Activated T-cell treated with anti-CD3 and anti-CD28 coated beads, Interleukin-2, amount 50 U/mL, for 4 hours (primary cell): Measurements from ENCODE around the gene TMEM42. TPM values are rescaled to one million over a fixed set of nuclear protein-coding genes. Genes with fewer than 3 reads are reported as not detected.
"Not testable (repeated sequence)": the region's sequence is repeated elsewhere in the genome, so short reads cannot be mapped to it uniquely, and the experiment has no call there.

Source experiments
- ATAC-seq, 2 donors: fragments of 200-7000 bp; cut with Tn5 transposase; one replicate each; pipeline ENCODE4 v1.10.0; 2021
- DNase-seq: peaks from one replicate; pipeline ENCODE4 v3.0.0-alpha.2; 2020
- H3K27me3 Mint-ChIP-seq: one replicate; pipeline ENCODE4 v1.8.0; 2021; ENCODE audit warnings: low read depth, mixed read lengths
- H3K36me3 Mint-ChIP-seq: one replicate; pipeline ENCODE4 v1.8.0; 2022; ENCODE audit warnings: mixed read lengths; ENCODE audit not compliant: insufficient read depth
- H3K4me1 Mint-ChIP-seq: one replicate; pipeline ENCODE4 v1.8.0; 2021; ENCODE audit warnings: low read depth, mixed read lengths
- H3K4me3 Mint-ChIP-seq: one replicate; pipeline ENCODE4 v1.8.0; 2021; ENCODE audit warnings: mild to moderate bottlenecking, moderate library complexity, mixed read lengths
- H3K9me3 Mint-ChIP-seq: one replicate; pipeline ENCODE4 v1.8.0; 2021; ENCODE audit warnings: mixed read lengths
- total RNA-seq, 3 donors: library from RNA; stranded (reverse); gene quantifications; one replicate each; pipeline ENCODE4 v1.2.1, GENCODE V29; 2021

The TMEM42 gene
- total RNA-seq, 3 donors from 2014 or later: 4.9 to 6.1 (median 5.5) TPM

- H3K27me3 Mint-ChIP-seq, H3K4me3 Mint-ChIP-seq, DNase-seq, H3K4me1 Mint-ChIP-seq, H3K36me3 Mint-ChIP-seq, H3K9me3 Mint-ChIP-seq, ATAC-seq: not testable (repeated sequence)
These were observed 5.0 kb upstream of the TMEM42 start for GRCh38 chr3:44856663-44857062.

- H3K9me3 Mint-ChIP-seq: no peaks in the 10 kb centered on the region
- peaks cover 30% of the 10 kb centered on the region for H3K4me1 Mint-ChIP-seq
- no peak for DNase-seq
- no peaks in the 10 kb centered on the region for H3K36me3 Mint-ChIP-seq
- ATAC-seq: no peak
- no peak overlapping the region for H3K4me3 Mint-ChIP-seq
- H3K27me3 Mint-ChIP-seq: no peaks in the 10 kb centered on the region
These were observed 1.6 kb upstream of the TMEM42 start for GRCh38 chr3:44860117-44860516.

- no peaks in the 10 kb centered on the region for H3K27me3 Mint-ChIP-seq
- peak overlapping the region; percentile 83 for H3K4me3 Mint-ChIP-seq
- peak in 1 of 2 donors; percentile 29 for ATAC-seq
- H3K36me3 Mint-ChIP-seq: peaks cover 5% of the 10 kb centered on the region
- DNase-seq: no peak
- no peaks in the 10 kb centered on the region for H3K9me3 Mint-ChIP-seq
- H3K4me1 Mint-ChIP-seq: peaks cover 49% of the 10 kb centered on the region
These were observed 520 bp downstream of the TMEM42 start for GRCh38 chr3:44862226-44862637.

GRCh38 chr3:44865272-44866035, 3.7 kb downstream of the TMEM42 start:
- DNase-seq: no peak
- Mint-ChIP-seq H3K36me3 (peaks cover 10% of the 10 kb centered on the region), H3K9me3 (peaks cover 9% of the 10 kb centered on the region), H3K4me3 (no peak overlapping the region), H3K27me3 (no peaks in the 10 kb centered on the region), H3K4me1 (peaks cover 50% of the 10 kb centered on the region)
- ATAC-seq: no peak

- no peaks in the 10 kb centered on the region for H3K27me3 Mint-ChIP-seq
- H3K9me3 Mint-ChIP-seq: peaks cover 9% of the 10 kb centered on the region
- H3K36me3 Mint-ChIP-seq: peaks cover 10% of the 10 kb centered on the region
- ATAC-seq: no peak
- no peak for DNase-seq
- no peak overlapping the region for H3K4me3 Mint-ChIP-seq
- H3K4me1 Mint-ChIP-seq: peaks cover 42% of the 10 kb centered on the region
These were observed 5.9 kb downstream of the TMEM42 start for GRCh38 chr3:44867421-44868111.

- no peak for DNase-seq
- H3K4me1 Mint-ChIP-seq: peaks cover 16% of the 10 kb centered on the region
- H3K36me3 Mint-ChIP-seq: peaks cover 10% of the 10 kb centered on the region
- H3K9me3 Mint-ChIP-seq: peaks cover 9% of the 10 kb centered on the region
- no peak overlapping the region for H3K4me3 Mint-ChIP-seq
- no peak for ATAC-seq
- no peaks in the 10 kb centered on the region for H3K27me3 Mint-ChIP-seq
These were observed 8.8 kb downstream of the TMEM42 start for GRCh38 chr3:44870375-44871061.

GRCh38 chr3:44874308-44874707, 12.6 kb downstream of the TMEM42 start, which contains the start of gene TGM4:
Gene TGM4 (plus strand): TSS chr3:44874608. CDS start chr3:44874679, 71 bp downstream.
- Mint-ChIP-seq H3K9me3 (no peaks in the 10 kb centered on the region), H3K4me3 (no peak within 1 kb of the TSS), H3K27me3 (no peaks in the 10 kb centered on the region), H3K4me1 (no peaks in the 10 kb centered on the region), H3K36me3 (no peaks in the 10 kb centered on the region)
- ATAC-seq: no peak
- DNase-seq: no peak

GRCh38 chr3:44875596-44875995, 13.9 kb downstream of the TMEM42 start:
- Mint-ChIP-seq H3K4me3 (no peak overlapping the region), H3K27me3 (no peaks in the 10 kb centered on the region), H3K36me3 (no peaks in the 10 kb centered on the region), H3K9me3 (no peaks in the 10 kb centered on the region), H3K4me1 (no peaks in the 10 kb centered on the region)
- no peak for ATAC-seq
- no peak for DNase-seq

GRCh38 chr3:44877333-44877732, 15.6 kb downstream of the TMEM42 start:
- Mint-ChIP-seq H3K9me3 (no peaks in the 10 kb centered on the region), H3K4me1 (no peaks in the 10 kb centered on the region), H3K36me3 (no peaks in the 10 kb centered on the region), H3K4me3 (no peak overlapping the region), H3K27me3 (no peaks in the 10 kb centered on the region)
- no peak for DNase-seq
- ATAC-seq: no peak

GRCh38 chr3:44880284-44880683, 18.6 kb downstream of the TMEM42 start:
- Mint-ChIP-seq H3K27me3 (peaks cover 7% of the 10 kb centered on the region), H3K36me3 (no peaks in the 10 kb centered on the region), H3K4me1 (no peaks in the 10 kb centered on the region), H3K9me3 (no peaks in the 10 kb centered on the region), H3K4me3 (no peak overlapping the region)
- ATAC-seq (no peak), DNase-seq (no peak)

- Mint-ChIP-seq H3K36me3 (no peaks in the 10 kb centered on the region), H3K4me3 (no peak overlapping the region), H3K27me3 (peaks cover 10% of the 10 kb centered on the region), H3K9me3 (no peaks in the 10 kb centered on the region), H3K4me1 (no peaks in the 10 kb centered on the region)
- ATAC-seq (no peak), DNase-seq (no peak)
These were observed 21.7 kb downstream of the TMEM42 start for GRCh38 chr3:44883213-44883955.

- Mint-ChIP-seq H3K36me3 (no peaks in the 10 kb centered on the region), H3K4me3 (no peak overlapping the region), H3K4me1 (no peaks in the 10 kb centered on the region), H3K9me3 (no peaks in the 10 kb centered on the region), H3K27me3 (peaks cover 10% of the 10 kb centered on the region)
- ATAC-seq (no peak), DNase-seq (no peak)
These were observed 22.3 kb downstream of the TMEM42 start for GRCh38 chr3:44883999-44884431.

- Mint-ChIP-seq H3K36me3 (no peaks in the 10 kb centered on the region), H3K9me3 (no peaks in the 10 kb centered on the region), H3K4me1 (no peaks in the 10 kb centered on the region), H3K27me3 (peaks cover 12% of the 10 kb centered on the region), H3K4me3 (no peak overlapping the region)
- no peak for DNase-seq
- no peak for ATAC-seq
These were observed 23.9 kb downstream of the TMEM42 start for GRCh38 chr3:44885618-44886017.

- Mint-ChIP-seq H3K4me1 (no peaks in the 10 kb centered on the region), H3K36me3 (no peaks in the 10 kb centered on the region), H3K27me3 (peaks cover 12% of the 10 kb centered on the region), H3K4me3 (no peak overlapping the region), H3K9me3 (no peaks in the 10 kb centered on the region)
- ATAC-seq (no peak), DNase-seq (no peak)
These were observed 24.8 kb downstream of the TMEM42 start for GRCh38 chr3:44886561-44886960.
